DND-41 (cell line): ENCODE results near the gene CCDC159.
A peak's percentile ranks its signal among the peaks of the same experiment; 100 is the strongest.

Experiments used
- ATAC-seq: fragments of 200-7000 bp; cut with Tn5 transposase; 3 replicates; pipeline ENCODE4 v1.9.1; 2021; ENCODE audit warnings: low read depth; ENCODE audit not compliant: insufficient read depth
- DNase-seq: peaks from one replicate; pipeline ENCODE4 v3.0.0-alpha.2; 2020
- H2AFZ ChIP-seq: 2 replicates; pipeline ENCODE4 v1.6.0; 2012; ENCODE audit warnings: low read depth, low read length
- H3K27ac ChIP-seq: 2 replicates; pipeline ENCODE4 v1.5.1; 2012; ENCODE audit warnings: low read length, inconsistent platforms
- H3K27me3 ChIP-seq: fragments of 200-600 bp; sonication (generic); 2 replicates; pipeline ENCODE4 v1.6.0; 2012; ENCODE audit warnings: low read length, mild to moderate bottlenecking, inconsistent platforms; ENCODE audit not compliant: insufficient read depth, poor library complexity
- H3K36me3 ChIP-seq: 2 replicates; pipeline ENCODE4 v1.5.1; 2012; ENCODE audit warnings: low read length, inconsistent platforms; ENCODE audit not compliant: insufficient read depth
- H3K4me1 ChIP-seq: 2 replicates; pipeline ENCODE4 v1.5.1; 2012; ENCODE audit warnings: mild to moderate bottlenecking, low read length; ENCODE audit not compliant: insufficient read depth
- H3K4me2 ChIP-seq: 2 replicates; pipeline ENCODE4 v1.6.0; 2012; ENCODE audit warnings: mild to moderate bottlenecking, moderate library complexity, low read length, inconsistent platforms; ENCODE audit not compliant: insufficient read depth
- H3K4me3 ChIP-seq, 2 experiments: fragments of 200-600 bp in 1 of 2; shearing (Covaris generic) in 1 of 2; 2 replicates each; pipeline ENCODE4 v1.5.1; 2012 to 2016; ENCODE audit warnings: inconsistent platforms in 2 of 2, low read length in 2 of 2, mild to moderate bottlenecking in 2 of 2, low read depth in 1 of 2, moderate library complexity in 1 of 2
- H3K79me2 ChIP-seq: 2 replicates; pipeline ENCODE4 v1.6.0; 2012; ENCODE audit warnings: low read length, inconsistent platforms; ENCODE audit not compliant: insufficient read depth
- H3K9ac ChIP-seq: 2 replicates; pipeline ENCODE4 v1.6.0; 2012; ENCODE audit warnings: low read depth, mild to moderate bottlenecking, inconsistent platforms, low read length, moderate library complexity
- H3K9me3 ChIP-seq: 2 replicates; pipeline ENCODE4 v1.5.1; 2012; ENCODE audit warnings: low read length, moderate library complexity, mild to moderate bottlenecking, inconsistent platforms; ENCODE audit not compliant: insufficient read depth, severe bottlenecking
- H4K20me1 ChIP-seq: 2 replicates; pipeline ENCODE4 v1.6.0; 2012; ENCODE audit warnings: low read length; ENCODE audit not compliant: insufficient read depth
- CTCF ChIP-seq: IDR thresholded peaks from 2 replicates; pipeline ENCODE4 v1.5.1; 2012; ENCODE audit warnings: borderline replicate concordance, low read length, moderate library complexity, mild to moderate bottlenecking; ENCODE audit not compliant: poor library complexity, severe bottlenecking; ENCODE audit errors: extremely low read depth
- EZH2 ChIP-seq: IDR thresholded peaks from 3 replicates; pipeline ENCODE4 v1.6.1; 2012; ENCODE audit warnings: borderline replicate concordance, low read depth, mild to moderate bottlenecking, moderate library complexity, low read length, inconsistent platforms; ENCODE audit not compliant: severe bottlenecking

Gene CCDC159

GRCh38 chr19:11379857-11380350 lies 33.6 kb downstream of the CCDC159 start:
- TF ChIP-seq EZH2: no peak
- no peak for TF ChIP-seq CTCF
- peak overlapping the region; percentile 74 for H3K9ac ChIP-seq
- peaks cover 26% of the 10 kb centered on the region for H3K79me2 ChIP-seq
- ATAC-seq (no peak), DNase-seq (no peak)
- H3K4me2 ChIP-seq: peak overlapping the region; percentile 78
- peak overlapping the region; percentile 91 for H3K27ac ChIP-seq
- peaks cover 55% of the 10 kb centered on the region for H3K4me1 ChIP-seq
- H2AFZ ChIP-seq: no peak overlapping the region
- H3K9me3 ChIP-seq: no peaks in the 10 kb centered on the region
- no peaks in the 10 kb centered on the region for H4K20me1 ChIP-seq
- peak overlapping the region; percentile 52 to 85; a peak in 3 of 4 replicates for H3K4me3 ChIP-seq
- H3K27me3 ChIP-seq: no peaks in the 10 kb centered on the region
- peaks cover 19% of the 10 kb centered on the region for H3K36me3 ChIP-seq

GRCh38 chr19:11380653-11381537 lies 34.6 kb downstream of the CCDC159 start:
- H3K36me3 ChIP-seq: peaks cover 15% of the 10 kb centered on the region
- peak overlapping the region; percentile 92 for H2AFZ ChIP-seq
- no peaks in the 10 kb centered on the region for H4K20me1 ChIP-seq
- H3K4me1 ChIP-seq: peaks cover 50% of the 10 kb centered on the region
- peak overlapping the region; percentile 74 for H3K9ac ChIP-seq
- peak overlapping the region; percentile 52 to 85 for H3K4me3 ChIP-seq
- H3K79me2 ChIP-seq: peaks cover 19% of the 10 kb centered on the region
- peak overlapping the region; percentile 78 for H3K4me2 ChIP-seq
- TF ChIP-seq CTCF (peak; percentile 82), EZH2 (no peak)
- H3K9me3 ChIP-seq: no peaks in the 10 kb centered on the region
- no peaks in the 10 kb centered on the region for H3K27me3 ChIP-seq
- DNase-seq: peak; percentile 97
- ATAC-seq: peak; percentile 95
- H3K27ac ChIP-seq: peak overlapping the region; percentile 91

- TF ChIP-seq EZH2 (no peak), CTCF (peak; percentile 30)
- peaks cover 12% of the 10 kb centered on the region for H3K79me2 ChIP-seq
- no peaks in the 10 kb centered on the region for H3K27me3 ChIP-seq
- no peak overlapping the region for H2AFZ ChIP-seq
- H3K27ac ChIP-seq: no peak overlapping the region
- no peaks in the 10 kb centered on the region for H4K20me1 ChIP-seq
- DNase-seq (no peak), ATAC-seq (no peak)
- no peak overlapping the region for H3K4me3 ChIP-seq
- H3K9ac ChIP-seq: no peak overlapping the region
- peaks cover 5% of the 10 kb centered on the region for H3K36me3 ChIP-seq
- no peaks in the 10 kb centered on the region for H3K9me3 ChIP-seq
- no peak overlapping the region for H3K4me2 ChIP-seq
- H3K4me1 ChIP-seq: peaks cover 28% of the 10 kb centered on the region
Measured at GRCh38 chr19:11382898-11383705, 36.8 kb downstream of the CCDC159 start.
